HEK293 (cell line): ENCODE results near the gene WWOX.

Source experiments
- BCL11A ChIP-seq: fragments of 450-650 bp; formaldehyde crosslinking; IDR thresholded peaks from 2 replicates; pipeline ENCODE4 v1.5.1; 2016; ENCODE audit warnings: low read depth, missing biosample characterization, missing genetic modification characterization
- ZBTB11 ChIP-seq: fragments of 450-650 bp; formaldehyde crosslinking; conservative IDR thresholded peaks from 2 replicates; pipeline ENCODE4 v1.5.1; 2016; ENCODE audit warnings: low read depth, missing biosample characterization, missing genetic modification characterization
- ZBTB44 ChIP-seq: fragments of 450-650 bp; IDR thresholded peaks from 2 replicates; pipeline ENCODE4 v1.5.1; 2018; ENCODE audit warnings: missing biosample characterization, mild to moderate bottlenecking, missing genetic modification characterization
- ZNF280C ChIP-seq: fragments of 450-650 bp; formaldehyde crosslinking; IDR thresholded peaks from 2 replicates; pipeline ENCODE4 v1.5.1; 2016; ENCODE audit warnings: missing biosample characterization, missing genetic modification characterization
- ZNF341 ChIP-seq: fragments of 450-650 bp; formaldehyde crosslinking; IDR thresholded peaks from 2 replicates; pipeline ENCODE4; 2016; ENCODE audit warnings: low read depth, missing biosample characterization, missing genetic modification characterization
- ZNF76 ChIP-seq: fragments of 450-650 bp; formaldehyde crosslinking; IDR thresholded peaks from 2 replicates; pipeline ENCODE4; 2016; ENCODE audit warnings: low read depth, missing biosample characterization, missing genetic modification characterization, borderline replicate concordance
- TF ChIP-seq, protein P1 (sequence below): fragments of 450-650 bp; formaldehyde crosslinking; IDR thresholded peaks from 2 replicates; pipeline ENCODE4 v1.5.1; 2016; ENCODE audit warnings: missing biosample characterization, missing genetic modification characterization

- TF ChIP-seq BCL11A (no peak), ZNF280C (tag by site-specific recombination) (no peak), ZBTB11 (tag by site-specific recombination) (no peak), ZNF76 (tag by site-specific recombination) (no peak), ZNF341 (tag by site-specific recombination) (no peak), ZBTB44 (tag by site-specific recombination) (no peak)
- TF ChIP-seq, protein P1, sequence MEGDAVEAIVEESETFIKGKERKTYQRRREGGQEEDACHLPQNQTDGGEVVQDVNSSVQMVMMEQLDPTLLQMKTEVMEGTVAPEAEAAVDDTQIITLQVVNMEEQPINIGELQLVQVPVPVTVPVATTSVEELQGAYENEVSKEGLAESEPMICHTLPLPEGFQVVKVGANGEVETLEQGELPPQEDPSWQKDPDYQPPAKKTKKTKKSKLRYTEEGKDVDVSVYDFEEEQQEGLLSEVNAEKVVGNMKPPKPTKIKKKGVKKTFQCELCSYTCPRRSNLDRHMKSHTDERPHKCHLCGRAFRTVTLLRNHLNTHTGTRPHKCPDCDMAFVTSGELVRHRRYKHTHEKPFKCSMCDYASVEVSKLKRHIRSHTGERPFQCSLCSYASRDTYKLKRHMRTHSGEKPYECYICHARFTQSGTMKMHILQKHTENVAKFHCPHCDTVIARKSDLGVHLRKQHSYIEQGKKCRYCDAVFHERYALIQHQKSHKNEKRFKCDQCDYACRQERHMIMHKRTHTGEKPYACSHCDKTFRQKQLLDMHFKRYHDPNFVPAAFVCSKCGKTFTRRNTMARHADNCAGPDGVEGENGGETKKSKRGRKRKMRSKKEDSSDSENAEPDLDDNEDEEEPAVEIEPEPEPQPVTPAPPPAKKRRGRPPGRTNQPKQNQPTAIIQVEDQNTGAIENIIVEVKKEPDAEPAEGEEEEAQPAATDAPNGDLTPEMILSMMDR (tag by site-specific recombination), result no peak
These were observed 872.6 kb downstream of the WWOX start for GRCh38 chr16:78972006-78972405.
